ENCODE data around the gene DGKI.

The DGKI gene

DNA sequence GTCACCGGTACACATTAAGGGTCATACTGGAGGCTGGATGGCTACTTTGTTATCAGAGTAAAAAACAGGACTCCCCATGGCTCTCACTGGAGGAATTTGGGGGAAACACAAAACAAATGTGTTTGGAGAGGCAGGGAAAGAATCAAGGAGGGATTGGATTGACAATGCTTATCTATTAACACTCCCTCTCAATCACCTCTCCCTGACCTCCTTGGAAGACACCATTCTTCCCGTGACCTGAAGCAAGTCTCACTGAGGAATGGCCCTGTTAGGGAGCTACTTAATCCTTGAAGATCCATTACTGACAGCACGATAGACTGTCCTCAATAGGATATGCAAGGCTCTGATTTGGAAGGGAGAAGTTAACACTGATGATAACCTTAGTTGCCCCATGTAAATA lies 261.2 kb downstream of the DGKI start:
- no peaks in the 10 kb centered on the region for H3F3A ChIP-seq (ENCODE audit: insufficient read depth, low read length)
- no peaks in the 10 kb centered on the region for H3K9me2 ChIP-seq (ENCODE audit: low read depth, low read length)
- no peaks in the 10 kb centered on the region for H3K27me3 ChIP-seq (ENCODE audit: insufficient read depth, low read length)
- no peak overlapping the region for H3K27ac ChIP-seq (ENCODE audit: low read depth, low read length, poor library complexity, severe bottlenecking)
- H3K9ac ChIP-seq (ENCODE audit: low read length) = no peak overlapping the region
- H3K36me3 ChIP-seq (ENCODE audit: insufficient read depth, low read length) = no peaks in the 10 kb centered on the region
- no peak overlapping the region for H3K4me2 ChIP-seq (ENCODE audit: low read length)
- no peak overlapping the region for H3K4me3 ChIP-seq (ENCODE audit: low read depth, low read length, poor library complexity, severe bottlenecking)
- TF ChIP-seq EZH2 (IDR thresholded peaks at IDR 0.05; ENCODE audit: borderline replicate concordance, low read length) (no peak), CTCF (IDR thresholded peaks at IDR 0.05; ENCODE audit: low read length) (no peak)
- no peaks in the 10 kb centered on the region for H3K79me2 ChIP-seq (ENCODE audit: insufficient read depth, low read length)
- no peak overlapping the region for H2AFZ ChIP-seq (ENCODE audit: low read length)
- no peaks in the 10 kb centered on the region for H3K9me3 ChIP-seq (ENCODE audit: low read length)
- no peaks in the 10 kb centered on the region for H4K20me1 ChIP-seq (ENCODE audit: insufficient read depth, low read length)
- no peaks in the 10 kb centered on the region for H3K4me1 ChIP-seq (ENCODE audit: insufficient read depth, low read length, severe bottlenecking)

DNA sequence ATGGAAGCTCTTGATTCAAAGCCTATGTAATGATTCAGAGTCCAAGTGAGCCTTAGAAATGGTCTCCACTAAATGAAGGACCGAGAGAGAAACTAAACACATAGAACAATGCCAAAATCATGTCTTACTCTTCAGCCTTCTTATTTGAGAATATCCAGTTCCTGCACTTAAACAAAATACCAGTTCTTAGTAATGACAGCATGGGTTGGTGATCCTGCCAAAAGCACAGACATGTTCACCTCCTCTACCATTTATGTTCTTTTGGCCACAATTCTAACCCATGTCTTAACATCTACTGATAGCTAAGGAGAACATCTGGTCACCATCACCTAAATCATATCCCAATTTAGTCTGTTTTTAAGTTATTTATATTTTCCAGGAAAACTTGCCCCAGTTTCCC lies 263.6 kb downstream of the DGKI start:
- no peak for TF ChIP-seq CTCF (IDR thresholded peaks at IDR 0.05; ENCODE audit: low read length)
- no peak for TF ChIP-seq EZH2 (IDR thresholded peaks at IDR 0.05; ENCODE audit: borderline replicate concordance, low read length)
- no peak overlapping the region for H2AFZ ChIP-seq (ENCODE audit: low read length)
- no peak overlapping the region for H3K4me2 ChIP-seq (ENCODE audit: low read length)
- H3K27ac ChIP-seq (ENCODE audit: low read depth, low read length, poor library complexity, severe bottlenecking) = no peak overlapping the region
- no peaks in the 10 kb centered on the region for H3K27me3 ChIP-seq (ENCODE audit: insufficient read depth, low read length)
- H4K20me1 ChIP-seq (ENCODE audit: insufficient read depth, low read length) = no peaks in the 10 kb centered on the region
- no peaks in the 10 kb centered on the region for H3K36me3 ChIP-seq (ENCODE audit: insufficient read depth, low read length)
- H3K4me3 ChIP-seq (ENCODE audit: low read depth, low read length, poor library complexity, severe bottlenecking) = no peak overlapping the region
- H3F3A ChIP-seq (ENCODE audit: insufficient read depth, low read length) = no peaks in the 10 kb centered on the region
- H3K9me3 ChIP-seq (ENCODE audit: low read length) = no peaks in the 10 kb centered on the region
- H3K9me2 ChIP-seq (ENCODE audit: low read depth, low read length) = no peaks in the 10 kb centered on the region
- no peak overlapping the region for H3K9ac ChIP-seq (ENCODE audit: low read length)
- H3K4me1 ChIP-seq (ENCODE audit: insufficient read depth, low read length, severe bottlenecking) = no peaks in the 10 kb centered on the region
- no peaks in the 10 kb centered on the region for H3K79me2 ChIP-seq (ENCODE audit: insufficient read depth, low read length)

DNA sequence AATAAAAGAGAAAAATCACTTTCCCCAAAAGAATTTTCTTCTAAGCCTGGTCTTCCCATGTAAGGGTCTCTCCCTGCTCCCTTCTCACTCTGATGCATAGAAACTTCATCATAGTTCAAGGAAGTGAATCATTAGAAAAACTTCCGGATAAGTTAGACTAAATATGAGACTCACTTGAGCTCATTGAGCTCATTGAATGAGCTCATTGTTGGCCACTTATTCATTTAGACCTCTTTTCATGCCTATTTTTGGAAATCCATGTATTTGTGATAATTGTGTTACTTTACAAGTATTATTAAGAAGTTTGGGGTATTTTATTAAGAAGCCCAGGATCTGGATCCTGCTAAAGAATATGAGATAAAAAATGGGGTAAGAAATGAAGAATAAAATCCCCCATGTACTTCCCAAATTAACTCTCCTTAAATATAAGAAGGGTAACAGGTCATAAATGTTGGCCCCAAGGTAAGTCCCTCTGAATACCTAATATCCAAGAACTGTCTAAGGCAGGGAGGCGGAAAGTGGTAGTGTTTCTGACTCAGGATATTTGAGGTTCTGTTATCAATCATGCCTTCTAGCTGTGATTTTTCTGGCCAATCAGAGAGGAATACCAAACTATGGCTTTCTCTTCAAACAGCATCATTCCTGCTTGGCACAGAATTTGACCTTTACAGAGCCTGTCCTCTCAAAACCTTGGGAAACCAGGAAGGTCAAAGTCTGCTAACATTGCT lies 266.7 kb downstream of the DGKI start:
- Histone ChIP-seq H3K79me2 (ENCODE audit: insufficient read depth, low read length) (no peaks in the 10 kb centered on the region), H3K36me3 (ENCODE audit: insufficient read depth, low read length) (no peaks in the 10 kb centered on the region), H3K4me1 (ENCODE audit: insufficient read depth, low read length, severe bottlenecking) (no peaks in the 10 kb centered on the region), H3K9me3 (ENCODE audit: low read length) (no peaks in the 10 kb centered on the region), H4K20me1 (ENCODE audit: insufficient read depth, low read length) (no peaks in the 10 kb centered on the region), H3K9me2 (ENCODE audit: low read depth, low read length) (no peaks in the 10 kb centered on the region), H3K4me2 (ENCODE audit: low read length) (no peak overlapping the region), H3K27ac (ENCODE audit: low read depth, low read length, poor library complexity, severe bottlenecking) (no peak overlapping the region), H3K27me3 (ENCODE audit: insufficient read depth, low read length) (no peaks in the 10 kb centered on the region), H3K4me3 (ENCODE audit: low read depth, low read length, poor library complexity, severe bottlenecking) (no peak overlapping the region), H2AFZ (ENCODE audit: low read length) (no peak overlapping the region), H3K9ac (ENCODE audit: low read length) (no peak overlapping the region), H3F3A (ENCODE audit: insufficient read depth, low read length) (no peaks in the 10 kb centered on the region)
- no peak for TF ChIP-seq EZH2 (IDR thresholded peaks at IDR 0.05; ENCODE audit: borderline replicate concordance, low read length)
- no peak for TF ChIP-seq CTCF (IDR thresholded peaks at IDR 0.05; ENCODE audit: low read length)
